Esophagus (tissue), 2 donors: ENCODE data around the gene HTR4. TPM values are rescaled to one million over a fixed set of nuclear protein-coding genes. Genes with fewer than 3 reads are reported as not detected.

Experiments used
- H3K27ac ChIP-seq, 2 donors: one replicate each; pipeline ENCODE4 v1.5.1; 2013; ENCODE audit warnings: low read depth in 2 of 2, mild to moderate bottlenecking in 2 of 2, inconsistent platforms in 1 of 2, low read length in 1 of 2, moderate library complexity in 1 of 2
- H3K27me3 ChIP-seq, 2 donors: one replicate each; pipeline ENCODE4 v1.6.1; 2013; ENCODE audit warnings: low read length in 2 of 2, control low read depth in 1 of 2, mild to moderate bottlenecking in 1 of 2; ENCODE audit not compliant: insufficient read depth in 2 of 2, control insufficient read depth in 1 of 2
- H3K36me3 ChIP-seq, 2 donors: one replicate each; pipeline ENCODE4 v1.6.1; 2013; ENCODE audit warnings: low read length in 1 of 2; ENCODE audit not compliant: control insufficient read depth in 2 of 2, insufficient read depth in 2 of 2
- H3K4me1 ChIP-seq, 2 donors: one replicate each; pipeline ENCODE4 v1.6.1; 2013; ENCODE audit warnings: low read length in 1 of 2; ENCODE audit not compliant: control insufficient read depth in 2 of 2, insufficient read depth in 2 of 2
- H3K4me3 ChIP-seq, 2 donors: one replicate each; pipeline ENCODE4 v1.5.1; 2013; ENCODE audit warnings: low read length in 2 of 2, mild to moderate bottlenecking in 2 of 2, low read depth in 1 of 2, moderate library complexity in 1 of 2
- H3K9me3 ChIP-seq, 2 donors: one replicate each; pipeline ENCODE4 v1.6.1; 2013; ENCODE audit warnings: mild to moderate bottlenecking in 2 of 2, low read depth in 1 of 2, low read length in 1 of 2, moderate library complexity in 1 of 2; ENCODE audit not compliant: control insufficient read depth in 2 of 2, insufficient read depth in 1 of 2
- WGBS, 2 donors: extraction: QIAGEN DNeasy Blood & Tissue Kit; methylation state at CpG; one replicate each; pipeline ENCODE4 v1.1.7; 2013; 5-methylcytosine and 5-hydroxymethylcytosine counted together
- polyA plus RNA-seq, 2 donors: library from polyadenylated mRNA; stranded (reverse); fragments of 200-250 nt; gene quantifications; one replicate each; pipeline ENCODE4 v1.2.3, GENCODE V29; 2013
- donor health status: healthy with polysubstance abuse.
- donor health status: Bipolar disorder and iron deficiency.

HTR4 gene
- polyA plus RNA-seq, 2 donors = 0.02 to 0.20 TPM

DNA sequence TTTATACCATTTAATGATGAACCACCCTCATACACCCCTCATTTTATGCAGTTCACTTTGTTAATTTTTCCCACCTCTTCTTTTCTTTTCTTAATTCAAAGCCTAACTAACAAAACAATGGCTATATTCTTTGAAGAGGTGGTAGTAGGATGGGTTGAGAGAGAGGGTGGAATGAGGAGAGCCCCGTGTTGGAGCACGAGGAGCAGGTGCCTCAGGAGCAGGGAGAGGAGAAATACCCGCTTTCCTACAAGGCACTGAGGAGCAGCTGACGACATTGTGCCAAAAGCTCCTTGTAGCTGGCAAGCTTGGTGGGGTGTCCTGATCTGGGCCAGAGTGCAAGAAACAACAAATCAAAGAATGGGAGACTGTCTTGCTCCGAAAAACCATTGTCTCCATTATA lies 129.6 kb downstream of the HTR4 start:
- Histone ChIP-seq H3K9me3 (no peaks in the 10 kb centered on the region), H3K27ac (no peak overlapping the region)
- WGBS, 2 donors = 75 to 76% methylated on average over 5 of the region's 5 CpGs

DNA sequence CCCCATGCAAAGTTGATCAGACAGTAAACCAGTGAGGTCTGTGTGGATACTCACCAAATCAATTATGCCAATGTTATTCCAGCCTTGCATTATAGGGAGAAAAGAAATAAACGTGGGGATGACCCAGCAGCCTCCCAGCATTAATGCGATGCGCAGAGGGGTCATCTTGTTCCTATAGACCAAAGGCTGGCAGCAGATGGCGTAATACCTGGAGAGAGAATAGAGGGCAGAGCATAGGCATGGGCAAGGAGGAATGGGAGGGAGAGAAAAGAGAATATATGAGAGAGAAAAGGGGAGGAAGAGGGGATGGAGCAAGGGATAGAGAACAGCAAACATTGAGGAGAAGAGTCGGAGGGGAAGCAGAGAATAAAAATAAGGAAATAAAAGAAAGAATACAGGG lies 131.2 kb downstream of the HTR4 start:
- Histone ChIP-seq H3K36me3 (no peaks in the 10 kb centered on the region), H3K9me3 (no peaks in the 10 kb centered on the region), H3K27me3 (no peaks in the 10 kb centered on the region), H3K4me3 (no peak overlapping the region), H3K27ac (no peak overlapping the region), H3K4me1 (no peaks in the 10 kb centered on the region)
- 68% methylated on average over 5 of the region's 5 CpGs for WGBS, 2 donors

More for the DNA sequence above, 129.6 kb downstream of the HTR4 start:
- Histone ChIP-seq H3K36me3 (no peaks in the 10 kb centered on the region), H3K27me3 (no peaks in the 10 kb centered on the region), H3K4me1 (no peaks in the 10 kb centered on the region), H3K4me3 (no peak overlapping the region)

DNA sequence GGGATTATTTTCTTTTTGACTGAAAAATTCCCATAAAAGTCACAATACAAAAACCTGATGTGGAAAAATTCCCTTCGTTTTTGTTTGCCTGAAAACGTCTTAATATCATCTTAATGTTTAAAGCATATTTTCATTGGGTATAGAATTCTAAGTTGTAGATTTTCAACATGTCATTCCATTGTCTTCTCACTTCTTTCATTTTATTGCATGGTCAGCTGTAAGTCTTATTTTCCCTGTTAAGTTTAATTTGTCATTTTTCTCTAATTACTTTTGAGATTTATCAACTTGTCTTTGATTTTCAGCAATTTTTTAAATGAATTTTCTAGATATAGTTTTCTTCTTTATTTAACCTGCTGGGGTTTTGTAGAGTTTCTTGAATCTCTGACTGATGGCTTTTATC lies 138.9 kb downstream of the HTR4 start:
- H3K36me3 ChIP-seq = no peaks in the 10 kb centered on the region
- H3K9me3 ChIP-seq = no peaks in the 10 kb centered on the region
- no peaks in the 10 kb centered on the region for H3K4me1 ChIP-seq
- WGBS, 2 donors = 62 to 74% methylated on average over 2 of the region's 2 CpGs
- no peaks in the 10 kb centered on the region for H3K27me3 ChIP-seq
- no peak overlapping the region for H3K27ac ChIP-seq
- no peak overlapping the region for H3K4me3 ChIP-seq

DNA sequence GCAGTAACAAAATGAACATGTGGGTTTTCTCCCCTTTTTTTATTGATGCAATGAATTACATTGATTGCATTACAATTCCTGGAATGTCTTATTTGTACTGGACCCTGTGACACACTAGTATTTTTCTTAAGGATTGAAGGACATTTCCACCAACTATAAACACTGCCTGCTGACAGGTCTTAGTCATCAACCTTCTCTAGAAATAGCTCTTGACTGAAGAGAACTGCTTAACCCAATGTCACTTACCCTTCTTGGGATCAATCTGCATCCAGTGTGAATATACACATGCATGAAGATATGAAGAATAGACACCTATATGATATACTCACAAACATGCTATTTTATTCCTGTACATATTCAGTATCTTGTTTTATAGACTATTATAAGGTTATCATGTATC lies 140.0 kb downstream of the HTR4 start:
- no peak overlapping the region for H3K27ac ChIP-seq
- peaks cover 0 to under 1% of the 10 kb centered on the region in 2 donors for H3K27me3 ChIP-seq
- no peaks in the 10 kb centered on the region for H3K36me3 ChIP-seq
- H3K4me1 ChIP-seq = no peaks in the 10 kb centered on the region
- no peaks in the 10 kb centered on the region for H3K9me3 ChIP-seq
- H3K4me3 ChIP-seq = no peak overlapping the region

DNA sequence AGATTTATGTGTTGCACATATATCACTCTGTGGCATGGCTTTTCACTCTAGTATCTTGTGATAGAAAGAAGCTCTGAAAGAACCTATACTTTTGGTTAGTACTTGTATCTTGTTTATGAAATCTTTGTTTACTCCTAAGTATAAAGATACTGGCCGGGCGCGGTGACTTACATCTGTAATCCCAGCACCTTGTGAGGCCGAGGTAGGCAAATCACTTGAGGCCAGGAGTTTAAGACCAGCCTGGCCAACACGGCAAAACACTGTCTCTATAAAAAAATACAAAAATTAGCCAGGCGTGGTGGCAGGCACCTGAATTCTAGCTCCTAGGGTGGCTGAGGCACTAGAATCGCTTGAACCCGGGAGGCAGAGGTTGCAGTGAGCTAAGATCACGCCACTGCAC lies 141.8 kb downstream of the HTR4 start:
- no peaks in the 10 kb centered on the region for H3K4me1 ChIP-seq
- no peaks in the 10 kb centered on the region for H3K36me3 ChIP-seq
- peaks cover 0 to 2% of the 10 kb centered on the region in 2 donors for H3K27me3 ChIP-seq
- H3K4me3 ChIP-seq = no peak overlapping the region
- WGBS, 2 donors = 83 to 87% methylated on average over 9 of the region's 9 CpGs
- no peaks in the 10 kb centered on the region for H3K9me3 ChIP-seq
- no peak overlapping the region for H3K27ac ChIP-seq

DNA sequence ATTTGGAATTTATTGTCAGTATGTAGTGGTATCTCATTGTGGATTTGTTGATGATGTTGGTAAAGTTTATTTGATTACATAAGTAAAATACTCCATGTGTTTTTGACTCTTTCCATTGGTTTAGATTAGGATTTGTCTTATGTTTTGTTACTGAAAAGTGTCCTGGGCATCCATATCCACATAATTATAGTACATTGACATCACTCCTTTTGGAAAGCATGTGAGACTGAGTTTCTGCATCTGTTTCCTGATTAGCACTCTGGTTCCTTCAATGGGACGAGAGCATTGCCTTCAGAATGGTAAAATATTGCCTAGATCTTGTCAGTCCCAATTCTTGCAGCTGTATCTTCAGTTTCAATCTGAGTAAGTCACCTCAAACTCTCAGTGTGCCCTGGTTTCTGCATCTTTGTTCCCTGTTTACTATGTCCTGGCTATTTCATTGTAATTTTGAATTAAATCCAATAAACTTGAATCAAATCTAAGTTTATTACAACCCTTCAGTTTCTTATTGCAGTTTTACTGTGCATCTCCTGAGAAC lies 142.4 kb downstream of the HTR4 start:
- Histone ChIP-seq H3K27ac (no peak overlapping the region), H3K9me3 (no peaks in the 10 kb centered on the region), H3K4me3 (no peak overlapping the region), H3K4me1 (no peaks in the 10 kb centered on the region), H3K36me3 (no peaks in the 10 kb centered on the region), H3K27me3 (peaks cover 0 to 2% of the 10 kb centered on the region in 2 donors)
- 20 to 21% methylated on average over 1 of the region's 1 CpG for WGBS, 2 donors

DNA sequence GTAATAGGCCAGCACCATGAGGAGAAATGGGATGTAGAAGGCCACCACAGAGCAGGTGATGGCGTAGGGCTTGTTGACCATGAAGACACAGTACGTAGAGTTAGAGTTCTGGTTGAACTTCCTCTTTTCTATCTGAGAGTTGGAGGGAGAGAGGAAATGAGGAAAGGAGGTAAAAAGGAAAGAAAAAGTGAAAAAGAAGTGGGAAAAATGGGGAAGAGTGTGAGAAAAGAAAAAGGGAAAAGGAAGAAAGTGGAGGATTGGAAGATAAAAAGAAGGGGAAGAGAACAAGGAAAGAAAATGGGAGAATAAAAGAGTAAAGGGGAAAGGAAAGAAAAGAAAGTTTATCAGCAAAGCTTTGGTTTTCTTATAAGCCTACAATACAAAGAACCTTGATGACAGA lies 144.4 kb downstream of the HTR4 start:
- H3K36me3 ChIP-seq = no peaks in the 10 kb centered on the region
- no peak overlapping the region for H3K4me3 ChIP-seq
- peaks cover 0 to 2% of the 10 kb centered on the region in 2 donors for H3K27me3 ChIP-seq
- no peak overlapping the region for H3K27ac ChIP-seq
- 85 to 90% methylated on average over 2 of the region's 2 CpGs for WGBS, 2 donors
- no peaks in the 10 kb centered on the region for H3K9me3 ChIP-seq
- H3K4me1 ChIP-seq = no peaks in the 10 kb centered on the region

DNA sequence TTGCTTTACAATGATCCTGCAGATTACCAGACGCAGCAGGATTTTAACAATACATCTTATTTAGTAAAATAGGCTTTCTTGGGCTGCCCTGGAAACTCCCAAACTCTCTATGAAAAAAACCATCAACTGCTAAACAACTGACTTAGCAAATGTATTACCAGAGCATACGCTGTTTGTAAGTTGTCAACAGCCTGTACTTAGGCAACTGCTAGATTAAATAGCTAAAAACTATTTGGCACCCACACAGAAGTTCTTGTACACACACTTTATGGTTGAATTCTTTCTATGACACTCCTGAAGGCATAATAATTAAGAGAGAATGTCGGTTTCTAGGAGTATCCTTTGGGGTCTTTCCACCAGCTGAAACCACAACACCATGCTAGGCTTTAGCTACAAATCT lies 146.7 kb downstream of the HTR4 start:
- Histone ChIP-seq H3K27me3 (peaks cover 0 to 2% of the 10 kb centered on the region in 2 donors), H3K4me3 (no peak overlapping the region), H3K9me3 (no peaks in the 10 kb centered on the region), H3K4me1 (no peaks in the 10 kb centered on the region), H3K27ac (no peak overlapping the region), H3K36me3 (no peaks in the 10 kb centered on the region)
- 49 to 62% methylated on average over 3 of the region's 3 CpGs for WGBS, 2 donors

DNA sequence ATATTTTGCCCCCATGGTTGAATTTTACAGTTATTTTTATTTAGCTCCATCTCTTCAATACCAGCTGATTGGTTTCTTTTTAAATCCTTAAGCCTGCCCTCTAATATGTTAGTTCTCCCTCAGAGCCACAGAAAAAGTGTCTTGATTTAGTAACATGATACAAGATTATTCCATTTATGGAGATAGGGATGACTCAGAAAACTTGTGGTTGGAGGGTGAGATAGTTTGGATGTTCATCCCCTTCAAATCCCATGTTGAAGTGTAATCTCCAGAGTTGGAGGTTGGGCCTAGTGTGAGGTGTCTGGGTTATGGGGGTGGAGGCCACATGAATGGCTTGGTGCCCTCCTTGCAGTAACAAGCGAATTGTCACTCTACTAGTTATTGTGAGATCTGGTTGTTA lies 154.9 kb downstream of the HTR4 start:
- Histone ChIP-seq H3K4me3 (no peak overlapping the region), H3K27ac (no peak overlapping the region), H3K27me3 (no peaks in the 10 kb centered on the region), H3K36me3 (no peaks in the 10 kb centered on the region), H3K9me3 (no peaks in the 10 kb centered on the region), H3K4me1 (no peaks in the 10 kb centered on the region)
- 83 to 87% methylated on average over 1 of the region's 1 CpG for WGBS, 2 donors

DNA sequence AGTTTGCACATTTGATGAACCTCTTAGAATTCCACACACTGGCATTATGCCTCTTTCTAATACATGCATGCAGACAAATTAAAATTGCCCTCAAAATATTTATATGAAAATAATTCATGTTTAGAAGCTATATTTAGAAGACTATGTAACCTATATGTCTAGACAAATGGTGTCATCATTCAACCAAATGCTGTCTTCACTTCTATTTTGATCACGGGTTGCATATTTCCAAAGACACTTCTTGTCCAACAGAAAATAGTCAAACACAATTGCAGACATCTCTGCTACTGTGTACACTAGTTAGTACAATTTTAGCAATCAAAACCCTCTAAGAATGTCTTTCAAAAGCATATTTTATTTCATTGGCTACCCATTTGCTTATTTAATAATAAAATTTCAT lies 156.6 kb downstream of the HTR4 start:
- no peak overlapping the region for H3K27ac ChIP-seq
- no peak overlapping the region for H3K4me3 ChIP-seq
- WGBS, 2 donors = 89 to 93% methylated on average over 1 of the region's 1 CpG
- no peaks in the 10 kb centered on the region for H3K36me3 ChIP-seq
- H3K9me3 ChIP-seq = no peaks in the 10 kb centered on the region
- no peaks in the 10 kb centered on the region for H3K4me1 ChIP-seq
- peaks cover 0 to 1% of the 10 kb centered on the region in 2 donors for H3K27me3 ChIP-seq
